RWPE1 (cell line): ENCODE results near the gene TRIM34.

Experiments used
- CTCF ChIA-PET: fragments of 350-600 bp; sonication (Branson Sonifier 250); formaldehyde crosslinking; extraction: SDS; loops from one replicate; lab custom pipeline; 2021; lab: Yijun Ruan, JAX
- POLR2A ChIA-PET: fragments of 400-600 bp; formaldehyde crosslinking; extraction: SDS; loops from one replicate; lab custom pipeline; 2020; ENCODE audit warnings: antibody characterized with exemption; ENCODE audit not compliant: low non-redundant PET; lab: Yijun Ruan, JAX
- DNase-seq: peaks from one replicate; pipeline ENCODE4 v3.0.0; 2012; ENCODE audit warnings: low spot score
- H3K27ac ChIP-seq: fragments of 450-650 bp; 2 replicates; pipeline ENCODE4 v1.5.1; 2017
- CTCF ChIP-seq: fragments of 450-650 bp; conservative IDR thresholded peaks from 2 replicates; pipeline ENCODE4 v1.5.1; 2017; ENCODE audit warnings: low read depth, mild to moderate bottlenecking

Gene TRIM34

GRCh38 chr11:5658318-5658717 lies 33.5 kb downstream of the TRIM34 start:
- no peak for DNase-seq
- TF ChIP-seq CTCF = no peak
- ChIA-PET CTCF (no interaction called here), POLR2A (no interaction called here)
- no peak overlapping the region for H3K27ac ChIP-seq

DNA sequence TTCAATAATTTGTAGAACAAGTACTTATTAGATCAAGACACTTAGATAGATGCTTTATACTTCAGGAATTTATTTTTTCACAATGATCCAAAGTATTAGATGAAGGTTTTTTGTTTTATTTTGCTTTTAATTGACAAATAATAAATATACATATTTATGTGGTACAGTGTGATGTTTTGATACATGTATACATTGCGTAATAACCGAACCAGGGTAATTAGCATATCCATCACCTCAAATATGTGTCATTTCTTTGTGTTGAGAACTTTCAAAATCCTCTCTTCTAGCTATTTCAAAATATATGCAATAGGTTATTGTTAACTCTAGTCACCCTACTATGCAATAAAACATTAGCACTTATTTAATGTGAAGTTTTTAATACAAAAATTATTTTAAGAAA lies 38.7 kb downstream of the TRIM34 start:
- CTCF ChIA-PET = no interaction called here
- DNase-seq = no peak
- TF ChIP-seq CTCF = no peak
- POLR2A ChIA-PET = no interaction called here
- H3K27ac ChIP-seq = no peak overlapping the region

DNA sequence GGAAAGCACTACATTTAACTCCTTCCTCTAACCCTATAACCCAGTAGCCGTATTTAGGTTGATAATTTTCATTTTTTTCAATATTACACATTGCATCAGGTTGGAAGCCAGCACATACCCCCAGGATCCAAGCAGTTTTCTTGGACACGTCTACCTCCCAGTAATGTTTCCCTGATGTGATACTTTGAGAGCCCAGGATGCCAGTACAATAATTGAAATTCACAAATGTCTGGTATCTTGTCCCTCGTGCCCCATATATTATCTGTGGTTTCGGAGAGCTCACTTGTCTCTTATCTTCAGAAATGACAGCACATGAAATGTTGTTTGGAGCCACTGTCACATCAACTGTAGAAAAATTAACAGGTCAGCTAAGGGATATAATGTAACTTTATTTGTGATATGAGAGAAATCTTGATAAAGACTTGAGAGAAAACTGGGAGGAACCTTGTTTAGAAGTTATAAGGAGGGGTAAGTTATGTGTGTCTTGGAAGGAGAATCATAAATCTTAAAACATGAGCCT lies 40.3 kb downstream of the TRIM34 start:
- POLR2A ChIA-PET = no interaction called here
- CTCF ChIA-PET = interaction anchor here (0.5 kb wide), 1 partner anchor 455 kb away, joined by 3 read pairs; no protein-coding TSS in a partner anchor
- TF ChIP-seq CTCF = no peak
- H3K27ac ChIP-seq = no peak overlapping the region
- DNase-seq = no peak

- POLR2A ChIA-PET = no interaction called here
- no peak for DNase-seq
- CTCF ChIA-PET = no interaction called here
- no peak overlapping the region for H3K27ac ChIP-seq
- TF ChIP-seq CTCF = no peak
Measured at GRCh38 chr11:5665746-5666401, 41.1 kb downstream of the TRIM34 start.

DNA sequence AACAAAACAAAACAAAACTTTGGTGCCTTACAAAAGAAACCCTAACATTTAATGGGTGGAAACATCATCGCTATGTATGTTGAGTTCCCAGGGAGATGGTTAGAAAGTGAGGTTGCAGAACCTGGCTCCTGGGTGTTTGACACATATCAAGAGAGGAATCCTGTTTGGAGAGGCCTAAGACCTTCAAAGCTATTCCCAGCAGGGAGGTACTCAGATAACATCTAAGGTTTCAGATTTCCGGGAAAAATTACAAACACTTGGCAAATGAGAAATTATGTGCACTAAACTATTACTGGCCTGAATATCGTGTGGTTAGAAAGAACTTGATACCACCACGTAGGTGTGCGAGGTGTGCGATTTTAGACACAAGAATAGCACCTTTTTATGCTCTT lies 41.6 kb downstream of the TRIM34 start:
- POLR2A ChIA-PET = no interaction called here
- H3K27ac ChIP-seq = no peak overlapping the region
- CTCF ChIA-PET = no interaction called here
- no peak for DNase-seq
- no peak for TF ChIP-seq CTCF

GRCh38 chr11:5671831-5672230 lies 47.0 kb downstream of the TRIM34 start:
- no peak for DNase-seq
- H3K27ac ChIP-seq = no peak overlapping the region
- TF ChIP-seq CTCF = no peak
- ChIA-PET CTCF (no interaction called here), POLR2A (no interaction called here)
